K562 (cell line): ENCODE measurements around the gene BRICD5. TPM values are rescaled to one million over a fixed set of nuclear protein-coding genes. Genes with fewer than 3 reads are reported as not detected.

ENCODE experiments used
- CREB5 ChIP-seq: fragments of 250-450 bp; sonication (Bioruptor Pico); IDR thresholded peaks from 2 replicates; pipeline ENCODE4 v1.5.0; 2020; ENCODE audit warnings: mild to moderate bottlenecking
- E2F5 ChIP-seq: sonication (generic); formaldehyde crosslinking; IDR thresholded peaks from 2 replicates; pipeline ENCODE4 v1.8.0; 2022; ENCODE audit warnings: mild to moderate bottlenecking, missing genetic modification reagents
- FUS ChIP-seq: fragments of 200-400 bp; formaldehyde crosslinking; optimal IDR thresholded peaks from 2 replicates; pipeline ENCODE3; 2017; ENCODE audit warnings: low read depth, low read length
- MTA2 ChIP-seq: fragments of 450-650 bp; IDR thresholded peaks from 2 replicates; pipeline ENCODE4 v1.6.1; 2016; ENCODE audit warnings: low read depth
- MTA3 ChIP-seq: fragments of 450-650 bp; formaldehyde crosslinking; IDR thresholded peaks from 2 replicates; pipeline ENCODE4 v1.6.1; 2017; ENCODE audit warnings: mild to moderate bottlenecking, borderline replicate concordance
- NFE2L1 ChIP-seq: fragments of 450-650 bp; IDR thresholded peaks from 2 replicates; pipeline ENCODE4 v1.6.1; 2016; ENCODE audit warnings: missing genetic modification characterization, low read depth, mild to moderate bottlenecking, missing compliant biosample characterization, moderate library complexity, borderline replicate concordance
- POLR2G ChIP-seq: fragments of 200-400 bp; formaldehyde crosslinking; IDR thresholded peaks from 2 replicates; pipeline ENCODE4 v1.6.1; 2017; ENCODE audit warnings: low read depth, mild to moderate bottlenecking, antibody characterized with exemption, low read length, moderate library complexity
- SAFB ChIP-seq: fragments of 200-400 bp; formaldehyde crosslinking; IDR thresholded peaks from 2 replicates; pipeline ENCODE4 v1.6.1; 2017; ENCODE audit warnings: low read depth, low read length, borderline replicate concordance
- TEAD1 ChIP-seq, 2 experiments: fragments of 450-650 bp in 1 of 2; sonication (generic) in 1 of 2; formaldehyde crosslinking; IDR thresholded peaks; 2 replicates each; pipeline versions ENCODE4 v1.4.0 to v1.8.0; 2020 to 2022; ENCODE audit warnings: mild to moderate bottlenecking in 2 of 2, missing genetic modification reagents in 1 of 2
- THRAP3 ChIP-seq: fragments of 450-650 bp; IDR thresholded peaks from 2 replicates; pipeline ENCODE4 v1.6.1; 2016; ENCODE audit warnings: mild to moderate bottlenecking, inconsistent platforms, borderline replicate concordance
- ZBTB17 ChIP-seq: fragments of 450-650 bp; formaldehyde crosslinking; IDR thresholded peaks from 2 replicates; pipeline ENCODE4 v1.4.0; 2020; ENCODE audit warnings: mild to moderate bottlenecking
- ZBTB49 ChIP-seq: sonication (generic); formaldehyde crosslinking; IDR thresholded peaks from 2 replicates; pipeline ENCODE4 v1.8.0; 2022; ENCODE audit warnings: missing genetic modification reagents, mild to moderate bottlenecking, borderline replicate concordance
- ZNF407 ChIP-seq: fragments of 450-650 bp; IDR thresholded peaks from 2 replicates; pipeline ENCODE4 v1.6.1; 2016; ENCODE audit warnings: low read depth
- ZNF830 ChIP-seq: fragments of 250-450 bp; sonication (Bioruptor Pico); IDR thresholded peaks from 2 replicates; pipeline ENCODE4 v1.5.0; 2021; ENCODE audit warnings: mild to moderate bottlenecking
- polyA plus RNA-seq, 8 experiments: library from polyadenylated mRNA; depleted of rRNA in 4 of 8; stranded (reverse) in 5 of 8; unstranded in 3 of 8; fragments of >200 nt; fragmentation: Nextera tagmentation in 2 of 8; fragmentation: Illumina TruSeq in 1 of 8; extraction: Ambion mirVana in 2 of 8; extraction: Trizol in 1 of 8; gene quantifications; 2 replicates each; pipeline versions ENCODE4 v1.2.1 to v1.2.3, GENCODE V29; 2011 to 2014; ENCODE audit warnings: inconsistent platforms in 1 of 8, missing spikeins in 1 of 8
- total RNA-seq, 7 experiments: library from RNA; depleted of rRNA in 6 of 7; stranded (reverse); fragments of >200 nt in 6 of 7; fragmentation: Illumina TruSeq in 2 of 7; extraction: Trizol in 2 of 7; gene quantifications; 2 replicates each; pipeline versions ENCODE4 v1.2.1 to v1.2.3, GENCODE V29; 2011 to 2021; ENCODE audit warnings: low replicate concordance in 1 of 7

Gene BRICD5
- total and polyA plus RNA-seq, 9 of the 15 experiments (the other 6 are each of a cell fraction or from before 2014, with no cell fraction given): 0.24 to 15.1 (median 2.4) TPM; not detected in 1

- TF ChIP-seq ZNF407 (no peak), CREB5 (no peak), ZBTB17 (CRISPR knock-in tag) (no peak), FUS (no peak), ZNF830 (CRISPR knock-in tag) (no peak), THRAP3 (no peak), MTA2 (no peak), MTA3 (no peak), POLR2G (peak; percentile 58), NFE2L1 (tag) (no peak), SAFB (no peak), ZBTB49 (no peak), E2F5 (CRISPR knock-in tag) (no peak), TEAD1 (CRISPR knock-in tag; IDR thresholded peaks at IDR 0.05) (no peak)
These were observed 692 bp downstream of the BRICD5 start (continued) for GRCh38 chr16:2210009-2210332.
